Activated CD8-positive, alpha-beta memory T cell treated with anti-CD3 and anti-CD28 coated beads for 36 hours (primary cell): Measurements from ENCODE around the gene PKHD1. TPM values are rescaled to one million over a fixed set of nuclear protein-coding genes. Genes with fewer than 3 reads are reported as not detected.
"Not testable (repeated sequence)": the region's sequence is repeated elsewhere in the genome, so short reads cannot be mapped to it uniquely, and the experiment has no call there.

Source experiments
- CTCF ChIA-PET: fragments of 350-600 bp; sonication (Branson Sonifier 250); formaldehyde crosslinking; loops from one replicate; lab custom pipeline; 2021; ENCODE audit warnings: antibody characterized with exemption; lab: Charles Lee
- POLR2A ChIA-PET: fragments of 350-600 bp; sonication (Branson Sonifier 250); formaldehyde crosslinking; loops from one replicate; lab custom pipeline; 2021; ENCODE audit warnings: antibody characterized with exemption; lab: Charles Lee
- total RNA-seq, 2 experiments: library from RNA; stranded (reverse); gene quantifications; one replicate each; pipeline ENCODE4 v1.2.3, GENCODE V29; 2021

PKHD1 gene
- total RNA-seq, 2 experiments from 2014 or later: not detected

DNA sequence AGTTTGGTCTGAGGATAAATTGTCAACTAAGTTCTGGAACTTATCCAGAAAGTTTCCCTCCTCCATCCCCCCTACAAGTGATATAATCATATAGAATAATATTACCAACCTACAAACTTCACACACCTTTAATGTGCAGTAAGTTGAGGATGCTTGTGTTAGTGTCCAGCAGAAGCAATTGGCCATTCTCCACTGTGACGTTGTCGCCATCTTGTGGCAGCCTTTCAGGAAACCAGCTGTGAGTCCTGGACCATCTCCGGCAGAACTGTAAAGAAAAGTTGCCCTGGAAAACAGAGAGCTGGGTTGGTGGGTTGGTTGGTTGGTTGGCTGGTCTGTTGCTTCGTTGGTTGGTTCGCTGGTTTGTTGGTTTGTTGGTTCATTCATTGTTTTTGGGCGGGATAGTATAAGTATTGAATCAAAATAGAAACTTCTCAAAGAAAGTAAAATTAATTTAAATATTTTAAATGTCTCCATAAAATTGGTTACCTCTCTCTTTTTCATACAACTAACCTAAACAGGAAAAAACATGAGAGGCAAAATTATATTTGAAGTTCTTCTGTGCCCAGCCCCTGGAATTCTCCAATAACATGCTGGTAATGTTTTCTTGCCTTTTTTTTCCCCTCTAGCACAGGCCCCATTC lies 127.5 kb downstream of the PKHD1 start:
- POLR2A ChIA-PET: no interaction called here
- CTCF ChIA-PET: no interaction called here

DNA sequence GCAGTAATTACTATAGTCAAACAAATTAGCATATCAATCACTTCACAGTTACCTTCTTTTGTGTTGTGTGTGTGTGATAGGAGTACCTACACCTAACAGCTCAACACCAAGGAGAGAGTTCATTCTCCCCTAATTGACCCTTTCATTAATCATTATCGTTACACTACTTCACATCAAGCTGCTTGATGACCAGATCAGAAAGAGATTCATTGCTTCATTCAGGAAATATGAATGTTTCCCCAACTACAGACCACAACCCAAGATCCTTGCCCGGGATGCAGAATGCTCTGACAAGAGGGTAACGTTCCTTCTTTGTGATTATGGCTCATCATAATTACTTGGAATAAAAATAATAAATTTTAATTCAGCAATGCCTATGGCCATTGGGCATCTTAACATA lies 132.7 kb downstream of the PKHD1 start:
- ChIA-PET CTCF (no interaction called here), POLR2A (no interaction called here)

DNA sequence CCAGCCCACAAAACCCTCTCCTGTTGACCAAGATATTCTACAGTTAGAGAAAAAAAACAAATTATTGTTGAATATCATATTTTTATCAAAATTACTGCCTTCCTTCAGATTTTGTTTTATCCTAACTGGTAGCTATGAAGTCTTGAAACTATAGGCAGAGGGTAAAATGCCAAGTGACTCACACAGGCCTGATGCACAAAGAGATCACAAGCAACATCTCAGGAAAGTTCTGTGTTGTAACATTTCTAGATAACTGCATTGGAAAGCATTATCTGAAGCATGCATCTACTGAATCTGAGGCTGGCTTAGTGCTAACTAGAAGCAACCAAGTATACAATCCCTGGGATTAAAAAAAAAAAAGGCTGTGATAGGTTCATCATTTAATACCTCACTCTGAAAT lies 134.2 kb downstream of the PKHD1 start:
- CTCF ChIA-PET: no interaction called here
- POLR2A ChIA-PET: no interaction called here

DNA sequence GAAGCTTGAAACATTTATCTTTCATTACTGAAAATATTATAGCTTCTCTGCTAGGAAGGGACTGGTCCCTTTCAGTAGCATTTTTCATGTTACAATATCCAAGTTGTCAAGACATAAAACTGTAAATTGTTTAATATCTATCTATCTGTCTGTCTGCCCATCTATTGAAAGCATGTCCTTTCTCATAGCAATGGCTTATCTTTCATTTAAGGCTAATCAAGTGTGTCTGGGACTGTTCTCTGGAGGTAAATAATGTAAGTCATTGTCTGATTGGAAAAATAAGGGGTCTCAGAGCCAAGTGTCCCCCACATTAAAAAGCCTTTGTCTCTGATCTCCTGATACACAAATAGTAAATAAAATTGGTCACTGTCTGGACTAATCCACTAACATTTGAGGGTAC lies 135.5 kb downstream of the PKHD1 start:
- ChIA-PET CTCF (no interaction called here), POLR2A (no interaction called here)

DNA sequence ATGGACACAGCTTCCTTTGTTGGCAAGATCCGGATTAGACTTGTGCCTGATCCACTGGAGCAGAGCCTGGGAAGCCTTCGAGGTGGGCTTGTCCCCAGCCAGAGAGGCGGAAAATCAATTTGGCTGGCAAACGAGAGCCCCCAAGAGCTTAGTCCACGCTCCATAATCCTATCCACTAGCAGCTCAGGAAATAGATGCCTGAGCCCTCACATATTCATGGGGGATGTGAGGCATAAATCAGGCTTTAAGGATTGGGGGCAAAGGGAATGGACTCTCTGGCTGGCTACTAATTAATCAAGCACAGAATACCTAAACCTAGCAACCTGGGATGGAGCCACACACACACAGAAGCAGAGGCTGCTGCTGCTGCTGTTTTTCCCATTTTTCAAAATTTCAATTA lies 137.9 kb downstream of the PKHD1 start:
- ChIA-PET POLR2A (no interaction called here), CTCF (no interaction called here)

DNA sequence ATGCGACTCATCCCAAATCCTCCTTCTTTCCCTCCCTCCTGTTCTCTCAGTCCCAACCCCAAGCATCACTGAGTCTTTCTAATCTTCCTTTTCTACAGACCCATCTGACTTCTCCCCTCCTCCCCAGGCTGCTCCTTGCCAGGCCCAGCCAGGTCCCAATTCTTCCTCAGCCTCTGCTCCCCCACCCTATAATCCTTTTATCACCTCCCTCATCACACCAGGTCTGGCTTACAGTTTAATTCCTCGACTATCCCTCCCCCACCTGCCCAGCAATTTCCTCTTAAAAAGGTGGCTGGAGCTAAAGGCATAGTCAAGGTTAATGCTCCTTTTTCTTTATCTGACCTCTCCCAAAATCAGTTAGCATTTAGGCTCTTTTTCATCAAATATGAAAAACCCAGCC lies 147.7 kb downstream of the PKHD1 start:
- CTCF ChIA-PET: not testable (repeated sequence)

DNA sequence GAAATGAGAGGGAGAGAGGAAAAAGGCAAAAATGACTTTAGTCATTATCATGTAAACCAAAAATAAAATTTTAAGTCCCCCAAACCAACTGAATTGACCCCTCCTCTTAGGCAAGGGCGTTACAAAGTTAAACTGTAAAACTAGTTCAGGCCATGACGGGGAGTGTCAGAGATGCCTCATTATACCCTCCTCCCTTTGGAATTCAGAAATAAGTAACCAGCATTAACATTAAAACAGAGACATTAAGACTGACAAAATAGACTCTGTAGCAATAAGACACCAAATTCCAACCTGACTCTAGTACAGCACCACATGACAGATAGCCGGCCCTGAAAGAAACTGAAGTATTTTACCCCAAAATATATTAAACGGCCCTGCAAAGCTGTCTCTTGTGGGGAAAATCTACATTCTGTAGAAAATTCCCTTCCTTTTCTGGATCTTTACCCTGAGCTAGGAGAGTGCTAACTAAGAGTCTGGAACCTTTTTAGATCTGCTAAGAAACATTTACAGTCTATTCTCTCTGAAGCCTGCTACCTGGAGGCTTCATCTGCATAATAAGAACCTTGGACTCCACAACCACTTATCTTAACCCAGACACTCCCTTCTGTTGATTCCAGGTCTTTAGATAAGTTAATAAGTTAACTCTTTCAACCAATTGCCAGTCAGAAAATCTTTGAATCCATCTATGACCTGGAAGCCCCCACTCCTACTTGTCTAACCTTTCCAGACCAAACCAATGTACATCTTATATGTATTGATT lies 150.7 kb downstream of the PKHD1 start:
- POLR2A ChIA-PET: no interaction called here
- CTCF ChIA-PET: no interaction called here

More for the DNA sequence above, 147.7 kb downstream of the PKHD1 start:
- POLR2A ChIA-PET: not testable (repeated sequence)

DNA sequence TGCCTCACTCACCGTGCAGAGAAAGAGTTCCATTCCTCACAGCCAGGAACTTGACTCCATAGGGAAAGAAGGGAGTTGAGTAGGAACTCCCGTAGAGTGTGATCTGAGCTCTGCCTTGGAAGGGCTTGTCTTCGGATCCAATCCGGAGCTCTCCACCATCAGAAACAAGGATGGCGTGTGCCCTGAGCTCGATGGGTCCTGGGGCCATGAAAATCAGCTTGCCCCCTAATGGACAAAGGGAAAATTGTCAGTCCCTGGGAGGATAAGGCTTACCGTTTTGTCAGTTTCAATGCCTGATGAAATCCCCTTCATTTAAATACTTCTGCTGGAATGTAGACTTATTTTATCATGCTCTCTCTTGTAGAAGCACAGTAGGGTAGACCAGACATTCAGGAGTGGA lies 153.3 kb downstream of the PKHD1 start:
- ChIA-PET CTCF (no interaction called here), POLR2A (no interaction called here)

DNA sequence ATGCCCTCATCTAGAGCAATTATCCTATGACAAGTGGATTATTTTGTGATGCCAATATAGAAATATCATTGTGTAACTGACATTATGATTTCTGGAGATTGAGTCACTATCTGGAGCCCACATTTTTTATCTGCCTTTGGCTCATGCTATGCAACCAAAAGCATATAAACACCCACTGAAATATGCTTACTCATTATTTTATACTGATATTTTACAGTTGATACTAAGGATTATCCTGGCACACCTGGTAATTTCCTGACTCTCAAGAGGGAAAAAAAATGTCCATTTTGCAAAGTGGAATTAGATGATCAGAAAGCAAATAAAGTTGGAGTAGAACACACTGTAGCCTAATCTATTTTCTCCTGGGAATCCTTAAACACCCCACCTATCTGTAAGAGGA lies 154.5 kb downstream of the PKHD1 start:
- CTCF ChIA-PET: no interaction called here

DNA sequence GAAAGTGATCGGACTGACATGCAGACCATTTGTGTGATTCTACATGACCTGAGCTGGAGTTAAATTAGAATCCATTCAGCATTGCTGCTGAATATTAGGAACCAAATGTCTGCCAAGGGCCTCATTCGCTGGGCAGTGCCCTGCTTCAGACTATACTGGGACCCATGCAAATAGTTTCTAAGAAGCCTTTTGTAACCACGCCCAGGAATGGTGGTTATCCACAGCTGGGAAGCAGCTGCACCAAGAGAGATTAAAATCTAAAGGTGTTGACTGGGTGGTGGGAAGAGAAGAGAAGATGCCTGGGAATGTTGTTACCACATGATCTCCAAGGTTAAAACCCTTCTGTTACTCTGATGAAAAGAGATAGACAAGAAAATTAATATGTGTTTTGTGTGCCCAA lies 156.8 kb downstream of the PKHD1 start:
- CTCF ChIA-PET: no interaction called here

More for the DNA sequence above, 154.5 kb downstream of the PKHD1 start:
- POLR2A ChIA-PET: no interaction called here

DNA sequence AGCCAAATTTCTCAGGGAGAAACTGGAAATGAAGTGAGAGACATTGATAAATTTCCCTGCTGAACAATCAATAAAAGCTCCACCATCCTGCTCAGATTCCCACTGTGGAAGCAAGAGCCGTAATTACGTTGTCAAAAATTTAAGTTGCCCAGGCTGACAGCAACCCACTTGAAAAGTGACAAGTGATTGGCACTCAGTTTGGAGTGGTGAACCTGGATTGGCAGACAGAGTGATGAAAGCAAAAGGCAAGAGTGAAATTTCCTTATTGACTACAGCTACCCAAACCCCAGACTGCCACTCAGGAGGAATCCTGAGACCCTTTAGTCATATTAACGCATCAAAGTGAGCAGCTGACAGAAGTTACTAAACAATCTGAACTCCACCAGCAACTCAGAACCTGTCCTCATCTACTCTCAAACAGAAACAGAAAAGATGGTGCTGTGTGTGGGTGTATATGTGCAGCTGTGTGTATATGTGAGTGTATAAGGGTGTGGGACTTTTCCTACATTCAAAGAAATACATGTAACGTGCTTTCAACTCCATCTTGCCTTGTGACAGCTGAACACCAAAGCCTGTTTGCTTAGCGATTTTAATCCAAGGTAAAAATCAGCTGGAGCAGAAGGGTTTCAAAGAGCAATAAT lies 157.4 kb downstream of the PKHD1 start:
- CTCF ChIA-PET: no interaction called here
- POLR2A ChIA-PET: no interaction called here

More for the DNA sequence above, 156.8 kb downstream of the PKHD1 start:
- POLR2A ChIA-PET: no interaction called here

DNA sequence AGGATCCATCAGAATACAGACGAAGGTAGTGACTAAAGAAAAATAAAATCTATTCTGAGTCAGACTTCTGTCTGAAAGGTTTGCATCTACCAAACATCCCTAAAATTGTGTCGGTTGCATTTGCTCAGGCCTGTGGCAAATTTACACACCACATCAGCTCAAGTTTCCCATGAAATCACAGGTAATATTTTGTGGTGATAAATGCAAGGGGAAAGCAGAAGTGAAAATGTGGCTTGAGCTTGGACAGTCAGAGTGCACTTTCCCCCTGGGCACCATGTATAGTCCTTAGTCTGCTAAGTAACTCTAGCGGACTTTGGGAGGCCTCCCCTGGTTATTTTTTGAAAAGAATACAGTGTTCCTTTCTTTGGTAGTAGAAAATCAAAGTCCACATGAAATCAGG lies 159.1 kb downstream of the PKHD1 start:
- POLR2A ChIA-PET: no interaction called here
- CTCF ChIA-PET: no interaction called here

DNA sequence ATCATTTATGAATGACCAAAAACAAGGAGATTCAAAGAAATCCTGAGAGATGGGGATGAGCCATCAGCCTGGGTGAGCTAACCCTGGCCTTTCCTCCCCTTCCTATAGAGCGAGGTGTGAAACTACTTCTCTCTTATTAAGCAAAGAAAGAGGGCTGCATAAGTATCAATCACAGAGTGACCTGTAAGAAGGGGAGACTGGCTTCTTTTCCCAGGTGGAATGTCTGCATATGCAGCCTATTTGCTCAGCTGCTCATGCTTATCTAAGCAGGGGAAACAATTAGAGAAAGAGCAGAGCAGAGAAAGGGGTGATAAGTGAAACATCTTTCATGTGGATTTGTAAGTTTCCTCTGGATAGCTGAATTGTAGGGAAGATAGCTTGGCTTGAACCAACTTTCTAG lies 160.0 kb downstream of the PKHD1 start:
- POLR2A ChIA-PET: no interaction called here
- CTCF ChIA-PET: no interaction called here

DNA sequence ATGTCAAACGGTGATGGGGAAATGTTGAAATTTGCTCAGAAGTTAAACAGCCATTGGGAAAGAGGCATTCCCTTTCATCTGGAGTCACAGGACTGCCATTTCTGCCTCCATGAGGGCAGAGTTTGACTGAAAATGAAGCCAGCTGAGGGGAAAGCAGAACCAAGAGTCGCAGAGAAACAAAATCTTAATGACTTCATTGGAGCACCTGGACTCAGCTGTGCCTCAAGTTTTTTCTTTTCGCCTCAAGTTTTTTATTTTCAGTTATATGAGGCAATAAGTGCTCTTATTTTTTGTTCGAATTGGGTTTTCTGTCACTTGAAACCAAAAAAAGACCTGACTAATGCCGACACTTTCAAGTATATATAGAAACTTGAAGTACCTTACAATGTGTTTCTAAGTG lies 161.3 kb downstream of the PKHD1 start:
- CTCF ChIA-PET: no interaction called here
- POLR2A ChIA-PET: no interaction called here

DNA sequence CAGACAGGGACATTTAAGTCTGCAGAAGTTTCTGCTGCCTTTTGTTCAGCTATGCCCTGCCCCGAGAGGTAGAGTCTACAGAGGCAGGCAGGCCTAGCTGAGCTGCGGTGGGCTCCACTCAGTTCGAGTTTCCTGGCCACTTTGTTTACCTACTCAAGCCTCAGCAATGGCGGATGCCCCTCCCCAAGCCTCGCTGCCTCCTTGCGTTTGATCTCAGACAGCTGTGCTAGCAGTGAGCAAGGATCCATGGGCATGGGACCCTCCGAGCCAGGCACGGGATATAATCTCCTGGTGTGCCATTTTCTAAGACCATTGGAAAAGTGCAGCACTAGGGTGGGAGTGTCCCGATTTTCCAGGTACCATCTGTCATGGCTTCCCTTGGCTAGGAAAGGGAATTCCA lies 164.9 kb downstream of the PKHD1 start:
- POLR2A ChIA-PET, CTCF ChIA-PET: not testable (repeated sequence)

DNA sequence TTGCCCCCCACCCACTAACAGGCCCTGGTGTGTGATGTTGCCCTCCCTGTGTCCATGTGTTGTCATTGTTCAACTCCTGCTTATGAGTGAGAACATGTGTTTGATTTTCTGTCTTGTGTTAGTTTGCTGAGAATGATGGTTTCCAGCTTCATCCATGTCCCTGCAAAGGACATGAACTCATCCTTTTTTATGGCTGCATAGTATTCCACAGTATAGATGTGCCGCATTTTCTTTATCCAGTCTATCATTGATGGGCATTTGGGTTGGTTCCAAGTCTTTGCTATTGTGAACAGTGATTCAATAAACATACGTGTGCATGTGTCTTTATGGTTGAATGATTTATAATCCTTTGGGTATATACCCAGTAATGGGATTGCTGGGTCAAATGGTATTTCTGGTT lies 169.1 kb downstream of the PKHD1 start:
- POLR2A ChIA-PET, CTCF ChIA-PET: not testable (repeated sequence)

DNA sequence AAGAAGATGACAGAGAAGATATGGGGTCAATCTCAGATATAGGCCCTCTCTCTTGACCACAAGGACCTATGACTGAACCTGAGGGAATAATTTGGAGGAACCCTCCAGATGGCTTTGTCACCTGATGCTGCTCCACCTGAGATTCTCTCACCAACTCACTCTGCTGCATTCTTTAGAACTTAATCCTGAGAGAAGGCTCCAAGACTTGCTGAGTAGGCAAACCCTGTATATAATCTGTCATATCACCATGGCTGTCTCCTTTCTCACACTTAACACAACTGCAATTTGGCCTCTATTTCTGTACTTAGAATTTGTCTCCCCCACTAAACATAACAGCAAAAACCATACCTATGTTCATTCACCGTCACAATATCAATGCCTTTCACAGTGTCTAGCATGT lies 172.3 kb downstream of the PKHD1 start:
- POLR2A ChIA-PET: no interaction called here
- CTCF ChIA-PET: no interaction called here

DNA sequence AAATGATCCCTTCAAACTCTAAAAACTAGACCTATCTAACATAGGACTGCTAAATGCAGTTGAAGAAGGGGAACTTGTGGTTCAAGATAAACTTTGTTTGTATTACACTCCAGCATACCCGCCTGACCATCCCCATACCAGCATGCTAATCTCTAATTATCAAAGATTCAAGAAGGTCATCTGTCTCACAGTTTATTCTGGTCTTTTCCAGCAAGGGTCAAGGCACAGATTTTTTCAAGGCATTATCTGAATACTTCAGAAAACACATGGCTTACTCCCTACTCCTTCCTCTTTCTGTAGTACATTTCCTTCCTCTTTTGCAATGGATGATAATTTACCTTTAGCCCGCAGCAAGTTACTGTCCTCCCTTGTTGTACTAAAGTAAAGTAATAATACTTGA lies 174.1 kb downstream of the PKHD1 start:
- ChIA-PET CTCF (no interaction called here), POLR2A (no interaction called here)

DNA sequence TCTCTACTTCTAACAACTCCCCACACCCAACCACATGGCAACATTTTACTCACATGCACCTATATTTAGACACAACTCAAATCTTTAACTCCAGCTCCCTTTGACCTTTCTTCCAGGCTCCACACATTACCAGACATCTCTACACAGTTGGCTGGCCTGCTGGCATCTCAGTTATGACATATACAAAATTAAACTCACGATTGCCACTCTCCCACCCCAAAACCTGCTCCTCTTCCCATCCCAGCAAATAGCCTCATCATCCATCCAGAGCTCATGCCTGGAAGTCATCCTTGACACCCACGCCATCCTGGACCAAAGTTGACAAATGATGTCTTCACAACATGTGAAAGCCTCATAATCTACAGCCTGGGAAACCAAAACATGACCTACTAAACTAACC lies 176.6 kb downstream of the PKHD1 start:
- POLR2A ChIA-PET: no interaction called here

DNA sequence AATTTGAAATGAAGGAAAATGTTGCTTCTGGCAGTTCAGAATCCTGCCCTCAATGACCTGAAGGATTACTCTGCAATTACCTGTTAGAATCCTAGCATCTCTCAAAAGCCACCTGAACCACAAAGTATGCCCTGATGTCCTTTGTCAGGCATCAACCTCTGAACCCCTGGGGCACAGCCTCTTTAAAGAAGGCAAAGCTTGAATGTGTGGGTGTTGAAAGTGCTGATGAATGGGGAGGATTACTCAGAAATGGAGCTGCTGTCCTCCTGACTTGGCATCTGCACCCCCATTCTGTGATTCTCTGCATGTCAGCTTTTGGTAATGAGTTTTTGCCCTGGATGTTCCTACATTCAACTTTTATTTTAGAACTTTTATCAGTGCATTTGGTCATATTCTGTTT lies 179.2 kb downstream of the PKHD1 start:
- CTCF ChIA-PET: no interaction called here
- POLR2A ChIA-PET: no interaction called here

More for the DNA sequence above, 176.6 kb downstream of the PKHD1 start:
- CTCF ChIA-PET: no interaction called here
